NCI-H1930 (cell line): ENCODE data around the gene PHYKPL.
"Not testable (repeated sequence)": the region's sequence is repeated elsewhere in the genome, so short reads cannot be mapped to it uniquely, and the experiment has no call there.

Source experiments
- DNase-seq, 2 experiments: peaks; one replicate each; lab custom pipeline; 2025; lab: John Stamatoyannopoulos, UW

PHYKPL gene

DNA sequence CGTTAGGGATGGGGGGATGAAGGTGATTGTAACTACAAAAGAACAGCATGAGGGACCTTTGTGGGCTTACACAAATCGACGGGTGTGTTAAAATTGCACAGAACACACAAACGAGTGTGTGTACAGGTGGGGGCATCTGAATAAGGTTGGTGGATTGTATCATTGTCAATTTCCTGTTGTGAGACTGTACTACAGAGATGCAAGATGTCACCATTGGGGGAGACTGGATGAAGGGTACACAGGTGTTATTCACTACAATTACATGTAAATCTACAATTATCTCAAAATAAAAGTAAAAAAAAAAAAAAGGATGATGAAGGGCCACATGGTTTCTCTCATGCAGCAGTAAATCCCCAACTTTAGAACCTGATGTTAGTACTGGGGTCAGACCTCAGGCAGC, 31.4 kb upstream of the PHYKPL start:
- DNase-seq, result no peak

DNA sequence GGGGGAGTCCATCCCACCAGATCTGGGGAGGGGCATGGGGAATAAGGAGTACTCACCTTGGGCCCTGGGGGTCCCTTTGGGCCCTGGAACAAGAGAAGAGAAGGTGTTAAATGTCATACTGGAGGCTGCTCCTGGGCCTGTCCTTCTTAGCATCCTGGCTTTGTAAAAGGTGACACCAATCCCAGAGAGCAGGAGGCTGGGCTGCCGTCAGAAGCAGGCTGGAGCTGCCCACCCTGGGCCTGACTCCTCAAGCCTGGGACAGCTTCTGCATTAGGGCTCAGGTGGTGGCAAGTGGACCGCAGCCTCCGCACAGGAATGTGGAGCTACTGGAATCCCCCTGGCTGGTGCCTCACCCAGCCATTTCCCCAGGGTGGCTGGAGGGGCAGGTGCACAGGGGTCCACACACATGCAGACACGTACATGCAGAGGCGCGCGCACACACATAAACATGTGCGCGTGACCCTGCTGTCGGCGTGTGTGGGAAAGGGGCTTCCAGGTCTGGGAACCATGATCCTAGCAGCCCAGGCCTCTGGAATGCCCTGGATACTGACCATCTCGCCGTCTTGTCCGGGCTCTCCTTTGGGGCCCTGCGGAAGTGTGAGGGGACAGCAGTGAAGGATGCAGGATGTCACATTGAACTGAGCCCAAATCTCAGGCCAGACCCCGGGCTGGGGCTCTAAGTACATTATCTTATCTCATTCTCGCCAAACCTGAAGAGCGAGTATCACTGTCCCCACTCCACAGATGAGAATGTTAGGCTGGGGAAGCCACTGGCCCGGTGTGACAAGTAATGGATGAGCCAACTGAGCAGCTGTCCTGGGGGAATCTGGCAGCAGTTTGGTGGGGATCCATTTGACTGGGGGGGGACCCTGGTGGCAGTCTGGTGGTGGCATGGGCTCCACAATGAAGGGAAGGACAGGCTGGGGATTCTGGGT, 29.3 kb upstream of the PHYKPL start:
- no peak for DNase-seq

DNA sequence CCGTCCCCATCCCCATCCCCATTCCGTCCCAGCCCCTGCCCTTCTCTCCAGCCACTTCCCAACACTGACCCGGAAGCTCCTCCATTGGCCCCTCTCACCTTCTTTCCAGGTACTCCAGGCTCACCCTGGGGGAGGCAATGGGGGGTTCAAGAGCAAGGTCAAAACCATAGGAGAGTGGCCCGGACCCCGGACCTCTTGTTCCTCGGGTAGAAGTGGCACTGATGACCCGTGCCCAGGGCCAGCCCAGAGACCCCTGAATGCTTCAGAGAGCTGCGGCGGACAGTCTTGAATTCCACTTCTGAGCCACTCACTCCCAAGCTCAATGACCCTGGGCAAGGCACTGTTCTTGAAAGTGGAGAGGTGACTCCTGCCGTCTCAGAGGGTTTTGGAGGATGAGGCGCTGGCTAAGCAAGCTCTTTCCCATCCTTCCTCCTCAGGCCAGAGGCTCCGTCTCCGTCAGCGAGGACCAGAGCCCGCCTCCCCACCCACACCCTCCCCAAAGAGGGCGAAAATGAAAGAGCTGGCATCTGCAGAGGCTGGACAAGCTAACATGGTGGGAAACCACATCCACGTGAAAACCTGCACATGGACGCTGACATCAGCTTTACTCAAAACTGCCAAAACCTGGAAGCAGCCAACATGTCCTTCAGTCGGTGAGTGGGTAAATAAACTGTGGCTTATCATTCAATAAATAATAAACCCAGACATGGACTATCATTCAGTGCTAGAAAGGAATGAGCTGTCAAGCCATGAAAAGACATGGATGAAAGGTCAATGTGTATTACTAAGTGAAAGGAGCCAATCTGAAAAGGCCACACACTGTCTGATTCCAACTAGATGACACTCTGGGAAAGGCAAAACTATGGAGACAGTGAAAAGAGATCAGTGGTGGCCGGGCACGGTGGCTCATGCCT, 27.3 kb upstream of the PHYKPL start:
- DNase-seq, result no peak

DNA sequence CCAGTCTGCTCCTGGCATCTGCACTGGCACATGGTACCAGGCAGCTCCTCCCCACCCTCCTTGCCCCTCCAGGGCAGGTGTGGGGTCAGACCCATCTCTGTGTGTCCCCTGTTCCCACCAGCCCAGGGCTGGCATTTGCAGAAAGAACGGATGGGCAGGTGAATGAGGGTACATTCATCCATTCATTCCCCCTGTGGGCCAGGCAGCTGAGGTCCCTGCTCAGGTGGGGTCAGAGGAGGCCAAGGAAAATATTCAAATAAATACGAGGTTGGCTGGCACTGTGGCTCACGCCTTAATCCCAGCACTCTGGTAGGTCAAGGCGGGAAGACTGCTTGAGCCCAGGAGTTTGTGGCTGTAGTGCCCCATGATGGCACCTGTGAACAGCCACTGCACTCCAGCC, 25.0 kb upstream of the PHYKPL start:
- no peak for DNase-seq

DNA sequence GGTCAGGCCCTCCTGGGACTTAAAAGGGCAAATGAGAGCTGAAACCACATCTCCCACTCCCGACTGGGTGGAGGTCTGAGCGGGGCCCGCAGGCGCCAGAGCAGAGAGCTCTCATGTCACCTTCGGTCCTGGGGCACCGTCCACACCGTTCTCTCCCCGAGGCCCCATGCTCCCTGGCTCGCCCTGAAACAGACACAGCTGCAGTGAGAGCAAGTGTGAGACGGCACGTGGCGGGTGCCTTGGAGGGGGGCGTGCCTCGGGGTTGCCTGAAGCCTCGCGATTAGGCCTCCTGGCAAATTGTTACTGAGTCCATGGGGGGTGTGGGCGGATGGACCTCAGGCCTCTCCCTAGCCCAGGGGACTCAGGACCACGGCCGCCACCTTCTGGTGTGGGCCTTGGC, 24.1 kb upstream of the PHYKPL start:
- no peak for DNase-seq

DNA sequence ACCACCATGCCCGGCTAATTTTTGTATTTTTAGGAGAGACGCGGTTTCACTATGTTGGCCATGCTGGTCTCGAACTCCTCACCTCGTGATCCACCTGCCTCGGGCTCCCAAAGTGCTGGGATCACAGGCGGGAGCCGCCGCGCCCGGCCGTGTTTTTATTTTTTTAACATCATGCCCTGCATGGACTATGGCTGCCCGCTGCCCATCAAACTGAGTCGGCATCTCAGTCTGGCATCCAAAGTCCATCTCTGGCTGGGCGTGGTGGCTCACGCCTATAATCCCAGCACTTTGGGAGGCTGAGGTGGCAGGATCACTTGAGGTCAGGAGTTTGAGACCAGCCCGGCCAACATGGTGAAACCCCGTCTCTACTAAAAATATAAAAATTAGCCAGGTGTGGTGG, 21.0 kb upstream of the PHYKPL start:
- not testable (repeated sequence) for DNase-seq

DNA sequence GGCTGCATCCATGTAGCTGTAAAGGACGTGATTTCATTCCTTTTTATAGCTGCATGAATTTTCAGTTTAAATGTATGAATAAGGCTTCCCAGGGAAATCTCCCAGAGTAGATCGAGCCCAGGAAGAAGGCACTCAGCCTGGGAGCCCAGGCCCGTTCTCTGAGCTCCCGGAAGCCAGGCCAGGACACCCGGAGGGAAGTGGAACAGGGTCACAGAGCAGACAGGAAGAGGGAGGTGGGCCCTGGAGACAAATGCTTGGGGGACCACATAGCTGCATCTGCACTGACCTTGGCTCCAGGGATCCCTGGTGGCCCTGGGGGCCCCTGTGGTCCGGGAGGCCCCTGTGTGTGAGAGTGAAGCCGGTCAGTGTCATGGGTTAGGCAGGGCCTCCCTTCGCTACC, 19.7 kb upstream of the PHYKPL start:
- no peak for DNase-seq

DNA sequence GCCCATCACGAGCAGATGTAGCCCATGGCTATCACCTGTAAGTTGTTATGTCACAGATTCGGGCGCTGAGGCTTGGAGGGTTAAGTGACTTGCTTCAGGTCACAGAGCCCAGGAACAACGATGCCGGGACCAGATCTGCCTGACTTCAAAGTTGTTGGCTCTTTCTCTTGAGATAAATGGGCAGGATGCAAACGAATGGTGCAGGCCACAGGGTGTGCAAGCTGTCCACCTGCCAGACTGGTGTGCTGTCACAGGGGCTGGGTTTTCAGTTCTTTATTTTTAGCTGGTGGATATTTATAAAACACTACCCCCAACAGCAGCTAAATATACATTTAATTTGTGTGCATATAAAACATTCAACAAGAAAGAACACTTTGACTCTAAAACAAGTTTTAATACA, 17.7 kb upstream of the PHYKPL start:
- no peak for DNase-seq

DNA sequence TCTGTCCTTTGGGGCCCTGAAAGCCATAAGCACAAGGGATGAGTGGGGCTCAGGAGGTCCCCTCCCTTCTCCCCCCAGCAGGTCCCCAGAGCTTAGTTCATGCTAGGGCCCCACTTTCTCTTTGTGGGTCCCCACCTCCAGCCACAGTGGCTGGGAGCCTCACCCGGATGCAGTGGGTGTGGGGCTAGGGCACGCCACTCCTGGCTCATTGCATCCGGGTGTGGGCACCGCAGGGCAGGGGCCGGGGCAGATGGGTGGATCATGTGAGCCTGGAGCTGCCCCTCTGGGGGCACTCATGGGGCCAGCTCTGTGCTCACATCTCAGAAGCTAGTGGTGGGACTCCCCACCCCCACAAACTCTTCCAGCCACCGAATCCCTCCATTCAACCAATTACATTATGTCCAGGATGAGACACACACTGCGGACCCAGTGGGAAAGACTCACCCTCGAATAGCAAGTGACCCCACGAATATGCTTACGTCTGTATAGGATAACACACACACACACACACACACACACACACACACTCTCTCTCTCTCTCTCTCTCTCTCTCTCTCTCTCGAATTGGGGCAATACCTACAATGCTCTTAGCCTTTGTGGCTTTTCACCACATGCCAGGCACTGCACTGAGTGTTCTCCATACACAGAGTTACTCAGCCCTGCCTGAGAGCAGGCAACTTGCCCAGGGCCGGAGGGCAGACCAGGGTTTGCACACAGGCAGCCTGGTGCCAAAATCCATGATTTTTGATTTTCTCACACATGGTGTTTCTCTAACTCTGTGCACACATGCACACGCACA, 16.8 kb upstream of the PHYKPL start:
- DNase-seq, result no peak

DNA sequence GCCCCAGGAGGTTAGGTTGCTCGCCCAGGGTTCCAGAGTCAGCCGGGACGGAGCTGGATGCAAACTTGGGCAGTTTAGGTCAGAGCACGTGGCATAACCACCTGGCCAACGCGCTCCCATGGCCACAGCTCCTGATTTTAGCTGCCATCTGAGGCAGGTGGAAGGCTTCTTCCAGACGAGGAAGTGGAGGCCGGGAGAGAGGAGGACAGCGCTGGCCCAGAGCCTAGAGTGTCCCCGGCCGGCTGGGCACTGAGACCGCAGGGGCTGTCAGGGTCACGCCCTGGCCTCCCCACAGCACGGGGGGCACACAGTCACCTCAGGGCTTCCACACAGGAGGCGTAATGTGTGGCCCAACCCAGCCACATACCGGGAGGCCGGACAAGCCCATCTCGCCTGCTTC, 16.1 kb upstream of the PHYKPL start:
- no peak for DNase-seq

DNA sequence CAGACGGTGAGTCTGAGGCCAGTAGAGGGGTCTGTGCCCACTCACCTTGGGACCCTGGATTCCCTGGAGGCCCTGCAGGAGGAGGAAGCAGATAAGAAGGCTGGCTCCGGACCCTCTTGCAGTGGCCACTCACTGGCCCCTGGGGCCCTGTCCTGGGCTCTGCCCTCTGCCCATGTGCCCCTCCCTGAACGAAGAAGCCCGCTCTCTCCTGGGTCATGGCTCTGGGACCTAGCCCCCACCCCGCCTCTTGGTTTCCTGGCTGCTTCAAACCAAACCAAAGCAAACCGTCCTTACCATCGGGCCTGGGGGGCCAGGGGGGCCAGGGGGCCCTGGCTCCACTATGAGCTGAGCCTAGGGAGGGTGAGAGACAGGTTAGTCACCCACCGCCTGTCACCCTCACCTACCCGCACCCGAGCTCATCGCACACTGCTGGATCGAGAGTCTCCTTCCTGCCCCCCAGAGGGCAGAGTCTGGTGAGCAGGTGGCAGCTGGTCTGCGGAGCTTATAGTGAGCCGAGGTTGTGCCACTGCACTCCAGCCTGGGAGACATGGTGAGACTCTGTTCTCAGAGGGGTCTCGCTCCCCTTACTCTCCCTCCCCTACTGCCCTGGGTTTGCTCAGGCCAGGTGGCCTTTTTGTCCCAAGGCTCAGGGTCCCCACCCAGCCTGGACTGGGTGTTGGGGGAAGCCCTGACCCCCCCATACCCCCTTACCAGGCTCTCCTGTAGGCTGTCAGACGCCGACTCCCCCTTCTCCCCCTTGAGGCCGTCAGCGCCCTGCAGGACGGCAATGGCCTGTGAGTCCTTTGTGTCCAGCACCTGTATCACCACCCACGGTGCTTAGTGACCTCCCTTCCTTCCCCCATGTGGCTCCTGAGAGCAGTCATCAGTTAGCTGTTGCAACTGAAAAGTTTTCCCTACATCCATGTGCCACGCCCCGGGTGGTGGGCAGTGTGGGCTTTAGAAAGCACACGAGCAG, 15.2 kb upstream of the PHYKPL start:
- DNase-seq, result no peak

DNA sequence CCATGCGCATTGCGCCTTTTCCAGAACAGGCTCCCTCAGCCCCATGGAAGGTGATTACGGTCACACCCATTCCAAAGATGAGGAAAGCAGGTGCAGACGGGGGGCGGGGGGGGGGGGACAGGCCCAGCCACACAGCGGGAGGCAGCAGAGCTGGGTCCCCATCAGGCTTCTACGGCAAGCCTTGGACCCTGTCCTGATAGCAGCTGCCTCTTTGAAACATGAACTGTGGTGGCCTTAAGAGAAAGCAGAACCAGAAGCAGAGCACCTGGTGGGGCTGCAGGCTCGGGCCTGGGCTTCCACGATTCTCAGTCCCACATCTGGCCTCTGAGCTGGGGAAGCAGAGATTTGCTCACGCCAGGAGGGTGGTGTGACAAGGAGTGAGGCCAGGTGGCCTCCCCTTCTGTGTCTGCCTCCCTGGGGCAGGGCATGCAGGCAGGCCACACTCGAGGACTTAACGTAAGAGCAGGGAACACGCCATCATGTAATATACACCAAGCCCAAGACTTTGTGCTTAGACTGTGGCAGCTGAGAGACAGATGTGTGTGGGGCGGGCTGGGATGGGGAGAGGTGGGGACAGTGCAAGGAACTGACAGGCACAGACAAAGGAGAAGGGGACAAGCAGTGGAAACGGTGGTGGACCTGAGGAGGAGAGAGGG, 14.2 kb upstream of the PHYKPL start:
- DNase-seq, result no peak

DNA sequence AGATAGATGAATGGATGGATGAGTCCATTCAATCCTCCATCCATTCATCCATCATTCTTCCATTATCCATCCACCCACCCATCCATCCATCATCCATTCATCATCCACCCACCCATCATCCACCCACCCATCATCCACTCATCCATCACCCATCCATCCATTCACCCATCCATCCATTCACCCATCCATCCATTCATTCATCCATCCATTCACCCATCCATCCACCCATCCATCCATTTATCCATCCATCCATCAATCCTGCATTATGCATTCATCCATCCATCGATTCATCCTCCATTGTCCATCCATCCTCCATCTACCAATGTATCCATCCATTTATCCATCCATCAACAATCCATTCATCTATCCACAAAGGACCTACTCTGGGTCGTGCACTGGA, 12.8 kb upstream of the PHYKPL start:
- DNase-seq, result no peak

DNA sequence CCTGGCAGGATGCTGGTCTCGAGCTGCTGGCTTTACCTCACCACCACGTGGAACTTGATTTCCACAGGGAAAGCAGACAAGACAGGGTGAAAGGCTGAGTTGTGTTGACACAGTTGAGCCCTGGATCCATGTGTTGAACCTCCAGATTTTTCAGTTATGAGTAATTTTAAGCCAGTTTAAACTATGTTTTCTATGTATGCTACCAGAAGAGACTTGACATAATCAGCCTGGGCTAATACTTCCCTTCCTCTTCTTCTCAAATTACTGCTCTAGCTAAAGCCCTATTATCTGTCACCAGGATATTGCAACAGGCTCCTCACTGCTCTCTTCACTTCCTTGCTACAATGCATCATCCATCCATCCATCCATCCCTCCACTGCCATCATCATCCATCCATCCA, 12.0 kb upstream of the PHYKPL start:
- DNase-seq, result no peak

DNA sequence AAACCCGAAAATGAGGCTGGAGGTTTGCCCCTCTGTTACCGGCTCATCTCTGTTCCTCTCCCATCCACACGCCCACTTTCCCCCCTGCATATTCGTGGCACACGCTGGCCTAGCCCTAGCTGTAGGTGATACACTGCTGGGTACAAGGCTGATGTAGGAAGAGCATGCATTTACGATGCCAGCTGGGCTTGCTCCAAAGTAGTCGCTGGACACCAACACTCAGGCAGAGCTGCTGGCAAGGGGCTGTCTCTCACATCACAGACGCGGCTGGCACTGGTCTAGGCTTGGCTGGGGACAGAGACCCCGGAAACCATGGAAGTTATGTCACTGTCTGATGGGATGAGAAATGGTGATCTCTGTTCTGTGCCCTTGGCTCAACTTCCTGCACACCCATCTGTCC, 9.8 kb upstream of the PHYKPL start:
- DNase-seq, result no peak

DNA sequence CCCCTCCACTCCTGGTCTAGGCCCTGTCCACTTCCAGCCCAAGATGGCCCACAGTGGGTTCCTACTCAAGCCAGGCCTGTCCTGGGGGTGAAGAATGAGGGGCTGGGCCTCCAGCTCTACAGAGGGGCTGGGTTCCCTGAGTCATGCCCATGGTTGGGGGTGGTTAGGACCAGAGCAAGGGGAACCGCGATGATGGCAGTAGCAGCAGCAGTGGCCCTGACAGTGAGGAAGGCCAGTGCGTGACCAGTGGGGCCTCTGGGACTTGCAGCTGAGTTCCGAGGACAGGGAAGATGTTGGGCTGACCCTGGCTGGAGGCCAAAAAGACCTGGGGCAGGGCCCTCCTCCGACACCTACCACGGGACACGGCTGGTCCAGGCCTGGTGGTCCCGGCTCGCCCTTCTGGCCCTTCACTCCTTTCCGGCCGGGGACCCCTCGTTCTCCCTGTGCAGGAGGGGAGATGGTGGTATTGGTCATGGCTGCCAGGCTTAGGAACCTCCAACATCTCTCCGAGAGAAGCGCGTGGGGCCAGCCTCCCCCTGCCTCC, 9.2 kb upstream of the PHYKPL start:
- DNase-seq, result no peak

DNA sequence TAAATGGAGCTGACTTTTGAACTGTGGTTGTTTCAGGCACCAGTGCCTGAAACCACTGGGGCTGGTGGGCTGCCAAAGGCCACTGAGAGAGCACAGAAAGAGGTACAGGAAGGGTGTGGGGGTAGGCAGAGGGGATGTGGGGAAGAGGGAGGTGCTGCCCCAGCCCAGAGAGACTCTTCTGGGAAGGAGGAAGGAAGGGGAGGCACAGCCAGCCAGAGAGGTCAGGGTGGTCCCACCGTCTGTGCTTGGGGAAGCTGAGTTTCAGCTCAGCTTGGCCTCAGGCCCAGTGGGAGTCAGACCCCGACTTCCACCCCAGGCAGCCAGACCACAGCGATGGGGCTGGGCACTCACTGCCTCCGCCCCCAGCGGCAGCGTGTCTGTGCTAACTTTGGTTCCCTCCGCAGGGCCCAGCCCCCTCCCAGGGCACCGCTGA, 8.6 kb upstream of the PHYKPL start:
- no peak for DNase-seq

DNA sequence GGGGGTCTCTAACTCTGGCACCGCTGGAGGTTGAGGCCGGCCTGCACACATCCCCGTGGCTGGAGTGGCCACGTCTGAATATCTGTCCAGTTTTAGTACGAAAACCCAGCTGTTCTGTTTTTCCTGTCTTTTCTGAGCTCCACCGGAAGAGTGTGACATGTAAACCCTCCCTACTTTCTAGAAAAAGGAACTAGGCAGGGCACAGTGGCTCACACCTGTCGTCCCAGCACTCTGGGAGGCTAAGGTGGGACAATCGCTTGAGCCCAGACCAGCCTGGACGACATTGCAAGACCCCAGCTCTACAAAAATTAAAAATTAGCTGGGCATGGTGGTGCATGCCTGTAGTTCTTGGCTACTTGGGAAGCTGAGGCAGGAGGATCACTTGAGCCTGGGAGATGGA, 8.2 kb upstream of the PHYKPL start:
- no peak for DNase-seq

DNA sequence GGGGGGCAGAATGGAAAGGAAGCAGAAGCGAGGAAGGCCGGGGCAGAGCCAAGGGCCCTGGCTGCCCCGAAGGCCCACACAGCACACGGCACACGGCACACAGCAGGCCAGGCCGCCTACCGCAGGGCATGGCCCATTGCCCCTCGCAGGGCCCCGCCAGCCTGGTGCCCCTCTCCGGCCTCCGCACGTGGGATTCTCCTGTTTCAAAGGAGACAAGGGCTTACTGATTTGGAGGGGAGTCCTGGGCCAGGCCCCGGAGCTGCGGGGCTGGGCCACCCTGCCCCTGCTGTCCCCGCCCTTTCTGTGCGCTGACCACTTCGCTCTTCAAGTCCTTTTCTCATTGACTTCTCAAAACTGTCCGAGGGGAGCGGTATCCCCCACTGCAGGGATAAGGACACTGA, 7.7 kb upstream of the PHYKPL start:
- no peak for DNase-seq
